Eye (tissue), 1 donor: ENCODE measurements around the gene TNN.

Experiments
- DNase-seq: peaks from one replicate; pipeline ENCODE4 v3.0.0-alpha.2; 2015

The TNN gene

GRCh38 chr1:175178056-175178455 lies 110.4 kb downstream of the TNN start:
- DNase-seq = no peak

GRCh38 chr1:175178456-175178855 lies 110.8 kb downstream of the TNN start:
- no peak for DNase-seq

- no peak for DNase-seq
Observed at GRCh38 chr1:175179837-175180590, 112.4 kb downstream of the TNN start.

- DNase-seq = no peak
Observed at GRCh38 chr1:175182201-175182746, 114.6 kb downstream of the TNN start.

GRCh38 chr1:175183586-175183985 lies 116.0 kb downstream of the TNN start:
- no peak for DNase-seq

- DNase-seq = no peak
Observed at GRCh38 chr1:175185903-175186302, 118.3 kb downstream of the TNN start.

GRCh38 chr1:175186433-175187160 lies 119.0 kb downstream of the TNN start:
- no peak for DNase-seq

GRCh38 chr1:175188936-175189335 lies 121.3 kb downstream of the TNN start:
- no peak for DNase-seq

- no peak for DNase-seq
Observed at GRCh38 chr1:175191659-175192058, 124.0 kb downstream of the TNN start.

GRCh38 chr1:175192111-175192629 lies 124.5 kb downstream of the TNN start:
- DNase-seq = peak; percentile 64

- peak; percentile 71 for DNase-seq
Observed at GRCh38 chr1:175192630-175193526, 125.2 kb downstream of the TNN start, which contains the start of gene KIAA0040. Gene KIAA0040, minus strand, starts transcription at chr1:175192776. Its CDS starts 31,763 bp downstream, at chr1:175161013.

- no peak for DNase-seq
Observed at GRCh38 chr1:175193527-175193910, 125.9 kb downstream of the TNN start.

- no peak for DNase-seq
Observed at GRCh38 chr1:175195281-175195680, 127.6 kb downstream of the TNN start.

GRCh38 chr1:175195798-175196197 lies 128.2 kb downstream of the TNN start:
- DNase-seq = no peak

- DNase-seq = no peak
Observed at GRCh38 chr1:175197531-175197930, 129.9 kb downstream of the TNN start.
